Tibial nerve (tissue), 4 donors: ENCODE results near the gene FPR3. TPM values are rescaled to one million over a fixed set of nuclear protein-coding genes. Genes with fewer than 3 reads are reported as not detected.
A peak's percentile ranks its signal among the peaks of the same experiment; 100 is the strongest.
"Not testable (repeated sequence)": the region's sequence is repeated elsewhere in the genome, so short reads cannot be mapped to it uniquely, and the experiment has no call there.

Experiments used
- DNase-seq, 2 donors: peaks; one replicate each; pipeline ENCODE4 v3.0.0-alpha.2; 2019; ENCODE audit warnings: low spot score in 2 of 2
- H3K27ac ChIP-seq, 4 donors: fragments of 200-600 bp; sonication (generic) in 3 of 4; one replicate each; pipeline ENCODE4 v1.5.1; 2017 to 2019; ENCODE audit warnings: mild to moderate bottlenecking in 1 of 4
- H3K27me3 ChIP-seq, 2 donors: fragments of 200-600 bp; sonication (generic) in 1 of 2; one replicate each; pipeline versions ENCODE4 v1.5.1 to v1.6.0; 2017 to 2019
- H3K36me3 ChIP-seq, 3 donors: fragments of 200-600 bp; sonication (generic); one replicate each; pipeline ENCODE4 v1.5.1; 2018 to 2019
- H3K4me1 ChIP-seq, 4 donors: fragments of 200-600 bp; sonication (generic) in 3 of 4; one replicate each; pipeline ENCODE4 v1.5.1; 2017 to 2019
- H3K4me3 ChIP-seq, 4 donors: fragments of 200-600 bp; sonication (generic) in 3 of 4; one replicate each; pipeline ENCODE4 v1.5.1; 2017 to 2019; ENCODE audit warnings: mild to moderate bottlenecking in 1 of 4, moderate library complexity in 1 of 4
- H3K9me3 ChIP-seq, 4 donors: fragments of 200-600 bp; sonication (generic) in 3 of 4; one replicate each; pipeline ENCODE4 v1.5.1; 2017 to 2019
- CTCF ChIP-seq, 5 experiments: fragments of 200-600 bp in 3 of 5; fragments of 450-650 bp in 2 of 5; sonication (generic) in 3 of 5; IDR thresholded peaks; one replicate each; pipeline ENCODE4 v1.5.1; 2016 to 2019; ENCODE audit warnings: antibody characterized with exemption in 5 of 5, mild to moderate bottlenecking in 3 of 5, moderate library complexity in 2 of 5
- EP300 ChIP-seq, 2 donors: sonication (generic); formaldehyde crosslinking; IDR thresholded peaks; one replicate each; pipeline ENCODE4 v1.6.1; 2017; ENCODE audit warnings: antibody characterized with exemption in 2 of 2, mild to moderate bottlenecking in 1 of 2
- POLR2A ChIP-seq, 2 donors: fragments of 450-650 bp; IDR thresholded peaks; one replicate each; pipeline ENCODE4 v1.6.1; 2017; ENCODE audit warnings: antibody characterized with exemption in 2 of 2, mild to moderate bottlenecking in 2 of 2, moderate library complexity in 2 of 2
- WGBS, 2 donors: methylation state at CpG; one replicate each; pipeline ENCODE4 v1.1.5; 2018; 5-methylcytosine and 5-hydroxymethylcytosine counted together
- total RNA-seq, 4 donors: library from RNA; depleted of rRNA; stranded (reverse); fragments of >200 nt; gene quantifications; one replicate each; pipeline ENCODE4 v1.1.0, GENCODE V29; 2016

FPR3 gene
- total RNA-seq, 4 donors from 2014 or later = 2.3 to 11.7 (median 5.1) TPM

- H3K4me3 ChIP-seq = no peak overlapping the region
- H3K4me1 ChIP-seq = no peaks in the 10 kb centered on the region
- 81 to 83% methylated on average over 7 of the region's 7 CpGs for WGBS, 2 donors
- H3K36me3 ChIP-seq = no peaks in the 10 kb centered on the region
- no peak overlapping the region for H3K27ac ChIP-seq
- no peaks in the 10 kb centered on the region for H3K9me3 ChIP-seq
- H3K27me3 ChIP-seq = no peaks in the 10 kb centered on the region
- TF ChIP-seq POLR2A (IDR thresholded peaks at IDR 0.05) (no peak), CTCF (IDR thresholded peaks at IDR 0.05) (no peak)
- DNase-seq = no peak
Observed at GRCh38 chr19:51761696-51762095, 33.3 kb upstream of the FPR3 start.

GRCh38 chr19:51765086-51765485 is 29.9 kb upstream of the FPR3 start:
- H3K9me3 ChIP-seq = no peaks in the 10 kb centered on the region
- H3K36me3 ChIP-seq = no peaks in the 10 kb centered on the region
- DNase-seq = no peak
- no peaks in the 10 kb centered on the region for H3K27me3 ChIP-seq
- H3K4me3 ChIP-seq = no peak overlapping the region
- no peak overlapping the region for H3K27ac ChIP-seq
- TF ChIP-seq CTCF (IDR thresholded peaks at IDR 0.05) = no peak
- TF ChIP-seq POLR2A (IDR thresholded peaks at IDR 0.05) = no peak
- no peak for TF ChIP-seq EP300 (IDR thresholded peaks at IDR 0.05)
- WGBS, 2 donors = 48 to 52% methylated on average over 5 of the region's 5 CpGs
- H3K4me1 ChIP-seq = no peaks in the 10 kb centered on the region

GRCh38 chr19:51766461-51766860 is 28.5 kb upstream of the FPR3 start:
- no peak for TF ChIP-seq EP300 (IDR thresholded peaks at IDR 0.05)
- no peak for TF ChIP-seq CTCF (IDR thresholded peaks at IDR 0.05)
- no peaks in the 10 kb centered on the region for H3K4me1 ChIP-seq
- no peak for DNase-seq
- no peaks in the 10 kb centered on the region for H3K27me3 ChIP-seq
- no peak overlapping the region for H3K27ac ChIP-seq
- H3K36me3 ChIP-seq = no peaks in the 10 kb centered on the region
- H3K4me3 ChIP-seq = no peak overlapping the region
- WGBS, 2 donors = 55 to 59% methylated on average over 5 of the region's 5 CpGs
- no peaks in the 10 kb centered on the region for H3K9me3 ChIP-seq

- peak in 1 of 2 donors; percentile 8 for DNase-seq
- TF ChIP-seq EP300 (IDR thresholded peaks at IDR 0.05) (peak in 1 of 2 donors; percentile 57), CTCF (IDR thresholded peaks at IDR 0.05) (no peak)
- no peaks in the 10 kb centered on the region for H3K4me1 ChIP-seq
- peaks cover 0 to 6% of the 10 kb centered on the region in 2 donors for H3K27me3 ChIP-seq
- no peak overlapping the region for H3K4me3 ChIP-seq
- no peak overlapping the region for H3K27ac ChIP-seq
- H3K9me3 ChIP-seq = no peaks in the 10 kb centered on the region
- H3K36me3 ChIP-seq = no peaks in the 10 kb centered on the region
- 61 to 65% methylated on average over 10 of the region's 10 CpGs for whole genome bisulfite sequencing, 2 donors
Observed at GRCh38 chr19:51771376-51772130, 23.4 kb upstream of the FPR3 start.

- Histone ChIP-seq H3K9me3 (no peaks in the 10 kb centered on the region), H3K4me1 (peaks cover 0 to 6% (median 0%) of the 10 kb centered on the region in 4 donors), H3K36me3 (no peaks in the 10 kb centered on the region), H3K27ac (no peak overlapping the region), H3K27me3 (peaks cover 0 to 6% of the 10 kb centered on the region in 2 donors), H3K4me3 (no peak overlapping the region)
- WGBS, 2 donors = 56 to 62% methylated on average over 6 of the region's 6 CpGs
- no peak for DNase-seq
- TF ChIP-seq POLR2A (IDR thresholded peaks at IDR 0.05) = no peak
- no peak for TF ChIP-seq EP300 (IDR thresholded peaks at IDR 0.05)
- TF ChIP-seq CTCF (IDR thresholded peaks at IDR 0.05) = no peak
Observed at GRCh38 chr19:51772977-51773376, 22.0 kb upstream of the FPR3 start.

- H3K27me3 ChIP-seq, DNase-seq, H3K9me3 ChIP-seq, H3K36me3 ChIP-seq, H3K27ac ChIP-seq, H3K4me1 ChIP-seq, H3K4me3 ChIP-seq: not testable (repeated sequence)
- 93 to 96% methylated on average over 1 of the region's 1 CpG for WGBS, 2 donors
Observed at GRCh38 chr19:51776561-51776960, 18.4 kb upstream of the FPR3 start.
